ENCODE results near the gene KRTAP9-8. TPM values are rescaled to one million over a fixed set of nuclear protein-coding genes. Genes with fewer than 3 reads are reported as not detected.
A peak's percentile ranks its signal among the peaks of the same experiment; 100 is the strongest.
"Not testable (repeated sequence)": the region's sequence is repeated elsewhere in the genome, so short reads cannot be mapped to it uniquely, and the experiment has no call there.

The KRTAP9-8 gene
- total RNA-seq, 3 donors from 2014 or later (not counting 1 experiment from before 2014, with no cell fraction given): not detected

GRCh38 chr17:41230094-41230493 is 7.7 kb upstream of the KRTAP9-8 start:
- H3K27ac Mint-ChIP-seq: no peak overlapping the region
- H3K27me3 Mint-ChIP-seq (ENCODE audit: low read depth in 2 of 2): peaks cover 17 to 32% of the 10 kb centered on the region in 2 donors
- H3K36me3 ChIP-seq (ENCODE audit: control insufficient read depth, insufficient read depth, low read length): no peaks in the 10 kb centered on the region
- peaks cover 4% of the 10 kb centered on the region for H3K27me3 ChIP-seq (ENCODE audit: control insufficient read depth, insufficient read depth, low read length)
- no peaks in the 10 kb centered on the region for H3K4me1 ChIP-seq (ENCODE audit: control insufficient read depth, insufficient read depth, low read length)
- no peaks in the 10 kb centered on the region for H3K36me3 Mint-ChIP-seq
- H3K4me3 Mint-ChIP-seq: no peak overlapping the region
- DNase-seq (no peak), ATAC-seq (no peak)
- H3K27ac ChIP-seq (ENCODE audit: low read length): no peak overlapping the region
- H3K4me3 ChIP-seq (ENCODE audit: low read length): no peak overlapping the region
- no peaks in the 10 kb centered on the region for H3K9me3 ChIP-seq (ENCODE audit: control insufficient read depth, insufficient read depth, low read length)
- H3K4me1 Mint-ChIP-seq: peaks cover 0 to 4% of the 10 kb centered on the region in 2 donors
- intact Hi-C loops (cut with micrococcal nuclease): no loop called here
- TF ChIP-seq CTCF (IDR thresholded peaks at IDR 0.05): no peak
- H3K9me3 Mint-ChIP-seq: no peaks in the 10 kb centered on the region

- no peaks in the 10 kb centered on the region for H3K4me1 ChIP-seq (ENCODE audit: control insufficient read depth, insufficient read depth, low read length)
These were observed 6.1 kb upstream of the KRTAP9-8 start for GRCh38 chr17:41231731-41232130.

GRCh38 chr17:41232399-41233105 is 5.2 kb upstream of the KRTAP9-8 start, which contains the start of gene KRTAP9-3:
KRTAP9-3 (plus strand) TSS chr17:41232449; CDS start chr17:41232502, 53 bp downstream.
- H3K27ac Mint-ChIP-seq; intact Hi-C loops (cut with micrococcal nuclease); H3K4me3 ChIP-seq (ENCODE audit: low read length); DNase-seq; H3K9me3 ChIP-seq (ENCODE audit: control insufficient read depth, insufficient read depth, low read length); H3K9me3 Mint-ChIP-seq; ATAC-seq; H3K27me3 ChIP-seq (ENCODE audit: control insufficient read depth, insufficient read depth, low read length); H3K36me3 Mint-ChIP-seq; H3K27ac ChIP-seq (ENCODE audit: low read length); H3K4me1 Mint-ChIP-seq; H3K4me3 Mint-ChIP-seq; H3K36me3 ChIP-seq (ENCODE audit: control insufficient read depth, insufficient read depth, low read length); H3K4me1 ChIP-seq (ENCODE audit: control insufficient read depth, insufficient read depth, low read length): not testable (repeated sequence)
- 80% methylated on average over 1 of the region's 1 CpG for WGBS (ENCODE audit: insufficient coverage)
- H3K27me3 Mint-ChIP-seq (ENCODE audit: low read depth in 2 of 2): peaks cover 22 to 34% of the 10 kb centered on the region in 2 donors

More at GRCh38 chr17:41231731-41232130, 6.1 kb upstream of the KRTAP9-8 start:
- no peak for TF ChIP-seq CTCF (IDR thresholded peaks at IDR 0.05)
- Histone ChIP-seq H3K36me3 (ENCODE audit: control insufficient read depth, insufficient read depth, low read length) (no peaks in the 10 kb centered on the region), H3K27me3 (ENCODE audit: control insufficient read depth, insufficient read depth, low read length) (peaks cover 4% of the 10 kb centered on the region), H3K4me3 (ENCODE audit: low read length) (no peak overlapping the region), H3K27ac (ENCODE audit: low read length) (no peak overlapping the region), H3K9me3 (ENCODE audit: control insufficient read depth, insufficient read depth, low read length) (no peaks in the 10 kb centered on the region)
- no peak for DNase-seq
- no peaks in the 10 kb centered on the region for H3K36me3 Mint-ChIP-seq
- H3K9me3 Mint-ChIP-seq: no peaks in the 10 kb centered on the region
- WGBS (ENCODE audit: insufficient coverage): 90% methylated on average over 6 of the region's 6 CpGs
- peaks cover 22 to 34% of the 10 kb centered on the region in 2 donors for H3K27me3 Mint-ChIP-seq (ENCODE audit: low read depth in 2 of 2)
- no peak overlapping the region for H3K4me3 Mint-ChIP-seq
- intact Hi-C loops (cut with micrococcal nuclease): no loop called here
- peaks cover 0 to 4% of the 10 kb centered on the region in 2 donors for H3K4me1 Mint-ChIP-seq
- H3K27ac Mint-ChIP-seq: no peak overlapping the region
- ATAC-seq: no peak

- not testable (repeated sequence) for H3K4me3 ChIP-seq (ENCODE audit: low read length); ATAC-seq; H3K4me1 Mint-ChIP-seq
These were observed 683 bp upstream of the KRTAP9-8 start for GRCh38 chr17:41237116-41237515.

GRCh38 chr17:41246995-41247787 is 9.4 kb downstream of the KRTAP9-8 start:
- 87% methylated on average over 1 of the region's 2 CpGs for WGBS (ENCODE audit: insufficient coverage)
- ATAC-seq; H3K4me3 Mint-ChIP-seq; H3K9me3 ChIP-seq (ENCODE audit: control insufficient read depth, insufficient read depth, low read length); H3K27ac Mint-ChIP-seq; H3K4me3 ChIP-seq (ENCODE audit: low read length); H3K36me3 ChIP-seq (ENCODE audit: control insufficient read depth, insufficient read depth, low read length); H3K4me1 Mint-ChIP-seq; H3K27me3 ChIP-seq (ENCODE audit: control insufficient read depth, insufficient read depth, low read length); H3K4me1 ChIP-seq (ENCODE audit: control insufficient read depth, insufficient read depth, low read length); H3K27ac ChIP-seq (ENCODE audit: low read length); H3K36me3 Mint-ChIP-seq; intact Hi-C loops (cut with micrococcal nuclease); H3K9me3 Mint-ChIP-seq: not testable (repeated sequence)
- peak in 1 of 2 donors; percentile 0 for DNase-seq
- peaks cover 19 to 36% of the 10 kb centered on the region in 2 donors for H3K27me3 Mint-ChIP-seq (ENCODE audit: low read depth in 2 of 2)

More at GRCh38 chr17:41237116-41237515, 683 bp upstream of the KRTAP9-8 start:
- H3K36me3 Mint-ChIP-seq; H3K27ac Mint-ChIP-seq; intact Hi-C loops (cut with micrococcal nuclease); H3K9me3 Mint-ChIP-seq; H3K36me3 ChIP-seq (ENCODE audit: control insufficient read depth, insufficient read depth, low read length); H3K27me3 ChIP-seq (ENCODE audit: control insufficient read depth, insufficient read depth, low read length); H3K4me1 ChIP-seq (ENCODE audit: control insufficient read depth, insufficient read depth, low read length); DNase-seq; H3K4me3 Mint-ChIP-seq; H3K9me3 ChIP-seq (ENCODE audit: control insufficient read depth, insufficient read depth, low read length); H3K27ac ChIP-seq (ENCODE audit: low read length): not testable (repeated sequence)
- H3K27me3 Mint-ChIP-seq (ENCODE audit: low read depth in 2 of 2): peaks cover 30 to 39% of the 10 kb centered on the region in 2 donors
- WGBS (ENCODE audit: insufficient coverage): 89% methylated on average over 4 of the region's 4 CpGs

- intact Hi-C loops (cut with micrococcal nuclease); H3K9me3 Mint-ChIP-seq; H3K9me3 ChIP-seq (ENCODE audit: control insufficient read depth, insufficient read depth, low read length); H3K4me3 ChIP-seq (ENCODE audit: low read length); H3K4me1 ChIP-seq (ENCODE audit: control insufficient read depth, insufficient read depth, low read length); H3K27ac ChIP-seq (ENCODE audit: low read length); H3K36me3 ChIP-seq (ENCODE audit: control insufficient read depth, insufficient read depth, low read length); H3K4me3 Mint-ChIP-seq; H3K27me3 ChIP-seq (ENCODE audit: control insufficient read depth, insufficient read depth, low read length); H3K27ac Mint-ChIP-seq; H3K36me3 Mint-ChIP-seq; ATAC-seq; H3K4me1 Mint-ChIP-seq: not testable (repeated sequence)
- peak in 1 of 2 donors; percentile 3 for DNase-seq
- WGBS (ENCODE audit: insufficient coverage): 59% methylated on average over 2 of the region's 2 CpGs
- peaks cover 16 to 40% of the 10 kb centered on the region in 2 donors for H3K27me3 Mint-ChIP-seq (ENCODE audit: low read depth in 2 of 2)
These were observed 11.9 kb downstream of the KRTAP9-8 start, which contains the start of gene KRTAP9-4 for GRCh38 chr17:41249637-41250240. KRTAP9-4 (plus strand) TSS chr17:41249687; CDS start chr17:41249721, 34 bp downstream.
